ENCODE data around the gene KRT27. TPM values are rescaled to one million over a fixed set of nuclear protein-coding genes. Genes with fewer than 3 reads are reported as not detected.
"Not testable (repeated sequence)": the region's sequence is repeated elsewhere in the genome, so short reads cannot be mapped to it uniquely, and the experiment has no call there.

The KRT27 gene
- polyA plus RNA-seq, 10 donors = not detected

DNA sequence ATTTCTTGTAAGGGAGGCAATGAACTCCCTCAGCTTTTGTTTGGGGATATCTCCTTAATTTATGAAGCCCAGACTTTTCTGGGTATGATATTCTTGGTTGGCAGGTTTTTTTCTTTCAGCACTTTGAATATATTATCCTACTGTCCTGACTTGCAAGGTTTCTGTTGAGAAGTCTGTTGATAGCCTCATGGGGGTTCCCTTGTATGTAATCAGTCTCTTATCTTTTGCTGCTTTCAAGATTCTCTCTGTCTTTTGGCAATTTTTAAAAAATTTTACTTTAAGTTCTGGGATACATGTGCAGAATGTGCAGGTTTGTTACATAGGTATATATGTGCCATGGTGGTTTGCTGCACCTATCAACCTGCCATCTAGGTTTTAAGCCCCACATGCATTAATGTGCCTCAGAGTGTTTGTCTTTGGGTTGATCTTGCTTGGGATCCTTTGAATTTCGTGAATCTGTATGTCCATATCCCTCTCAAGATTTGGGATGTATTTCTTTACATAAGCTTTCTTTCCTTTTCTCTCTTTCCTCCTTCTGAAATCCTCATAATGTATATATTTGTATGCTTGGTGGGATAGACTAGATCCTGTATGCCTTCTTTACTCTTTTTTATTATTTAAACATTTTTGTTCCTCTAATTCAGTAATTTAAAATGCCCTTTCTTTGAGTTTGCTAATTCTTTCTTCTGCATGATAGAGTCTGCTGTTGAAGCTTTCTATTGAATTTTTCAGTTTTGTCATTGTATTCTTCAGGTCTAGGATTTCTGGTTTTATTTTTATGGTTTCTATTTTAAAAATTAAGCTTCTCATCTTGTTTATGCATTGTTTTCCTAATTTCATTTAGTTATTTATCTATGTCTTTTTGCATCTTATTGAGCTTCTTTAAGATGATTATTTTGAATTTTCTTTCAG lies 22.0 kb downstream of the KRT27 start:
- DNase-seq = no peak

DNA sequence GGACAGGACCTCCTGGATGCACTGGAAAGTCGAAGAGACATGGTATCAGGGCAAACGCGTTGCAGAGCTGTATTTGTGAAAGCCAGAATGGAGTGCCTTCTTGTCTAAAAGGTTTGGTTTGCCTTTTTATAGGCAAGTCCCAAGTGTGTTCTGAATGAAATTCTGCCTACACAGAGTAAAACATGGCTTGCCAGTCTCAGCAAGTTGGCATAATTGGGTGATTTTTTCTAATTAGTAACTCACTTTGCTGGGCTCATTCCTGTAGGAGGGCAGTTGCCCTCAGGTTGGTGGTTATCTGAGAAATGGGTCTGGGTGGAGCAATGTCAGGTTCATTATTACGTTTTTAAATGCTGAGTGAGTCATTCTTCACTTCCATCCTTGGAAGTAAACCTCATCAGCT lies 27.1 kb downstream of the KRT27 start, which contains the start of gene KRT25:
KRT25 (minus strand) TSS at position 101 of the 400 bp plus-strand sequence; CDS start at position 41, 60 bp downstream.
- DNase-seq = no peak

DNA sequence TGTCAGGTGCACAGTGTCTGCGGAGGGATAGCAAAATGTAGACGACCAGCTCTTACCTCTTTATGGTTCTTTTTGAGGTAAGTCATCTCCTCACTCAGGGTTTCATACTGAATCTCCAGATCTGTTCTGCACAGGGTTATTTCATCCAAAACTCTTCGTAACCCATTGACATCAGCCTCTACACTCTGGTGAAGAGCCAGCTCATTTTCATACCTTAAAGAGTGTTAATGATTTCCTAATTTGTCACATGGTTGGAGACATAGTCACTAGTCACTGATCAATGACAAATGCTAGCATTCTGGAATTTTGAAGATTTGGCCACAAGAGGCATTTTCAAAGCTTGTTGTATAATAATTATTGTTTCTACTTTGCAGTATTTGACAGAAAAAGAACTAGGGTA lies 28.5 kb downstream of the KRT27 start:
- DNase-seq = no peak

DNA sequence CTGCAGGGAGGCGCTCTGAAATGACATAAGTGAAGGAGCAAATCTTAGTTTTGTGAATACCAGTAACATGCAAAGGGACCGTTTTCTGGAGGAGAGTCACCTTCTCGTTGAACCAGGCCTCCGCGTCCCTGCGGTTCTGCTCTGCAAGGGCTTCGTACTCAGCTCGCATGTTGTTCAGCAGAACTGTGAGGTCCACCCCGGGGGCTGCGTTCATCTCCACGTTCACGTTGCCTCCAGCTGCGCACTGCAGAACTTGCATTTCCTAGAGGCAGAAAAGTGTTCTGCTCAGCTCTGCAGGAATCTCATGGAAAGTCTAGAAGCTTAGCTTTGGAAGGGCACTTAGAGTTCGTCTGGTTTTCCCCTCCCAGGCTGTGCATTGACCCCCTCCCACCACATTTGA lies 31.3 kb downstream of the KRT27 start:
- DNase-seq = no peak

DNA sequence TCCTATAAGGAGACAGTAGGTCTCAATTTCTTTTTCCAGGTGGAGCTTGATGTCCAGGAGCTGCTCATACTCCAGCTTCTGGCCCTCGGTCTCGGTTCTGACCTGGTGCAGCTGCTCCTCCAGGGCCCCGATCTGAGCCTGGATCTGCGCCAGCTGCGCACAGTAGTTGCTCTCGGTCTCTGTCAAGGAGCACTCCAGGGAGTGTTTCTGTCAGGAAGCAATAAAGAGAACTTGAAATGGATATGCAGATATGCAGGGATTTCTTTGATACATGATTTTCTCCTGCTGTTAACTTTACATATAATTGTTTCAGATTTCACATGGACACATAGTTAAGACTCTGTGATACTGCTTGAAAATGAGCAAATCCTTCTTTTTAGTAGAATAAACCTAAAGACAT lies 32.0 kb downstream of the KRT27 start:
- no peak for DNase-seq

DNA sequence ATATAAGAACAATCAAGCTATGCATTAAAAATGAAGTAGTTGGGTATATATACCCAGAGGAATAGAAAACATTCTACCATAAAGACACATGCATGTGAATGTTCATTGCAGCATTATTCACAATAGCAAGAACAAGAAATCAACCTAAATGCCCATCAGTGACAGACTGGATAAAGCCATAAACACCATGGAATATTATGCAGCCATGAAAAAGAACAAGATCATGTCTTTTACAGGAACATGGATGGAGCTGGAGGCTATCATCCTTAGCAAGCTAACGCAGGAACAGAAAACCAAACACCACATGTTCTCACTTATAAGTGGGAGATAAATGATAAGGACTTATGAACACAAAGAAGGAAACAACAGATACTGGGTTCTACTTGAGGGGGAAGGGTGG lies 33.7 kb downstream of the KRT27 start:
- DNase-seq = not testable (repeated sequence)

- DNase-seq = no peak
Observed at GRCh38 chr17:40738553-40738952, 43.8 kb downstream of the KRT27 start.

DNA sequence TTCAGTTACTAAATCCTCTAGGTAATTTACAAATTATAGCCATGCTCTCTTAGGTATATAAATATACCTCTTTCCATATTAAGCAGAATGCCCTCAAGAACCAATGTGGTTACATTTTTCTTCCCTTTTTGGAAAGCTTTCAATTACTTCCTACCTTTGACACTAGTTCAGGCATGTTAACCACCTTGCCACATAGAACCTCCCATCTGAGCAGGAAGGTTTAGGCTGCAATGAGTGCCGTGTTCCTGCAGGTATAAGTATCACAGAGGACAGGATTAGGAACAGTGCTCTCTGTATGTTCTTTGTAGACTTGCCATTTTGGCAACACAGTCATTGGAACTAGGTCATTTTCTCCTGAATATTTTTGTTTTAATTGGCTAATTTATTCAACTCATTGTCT lies 47.3 kb downstream of the KRT27 start:
- DNase-seq = no peak

DNA sequence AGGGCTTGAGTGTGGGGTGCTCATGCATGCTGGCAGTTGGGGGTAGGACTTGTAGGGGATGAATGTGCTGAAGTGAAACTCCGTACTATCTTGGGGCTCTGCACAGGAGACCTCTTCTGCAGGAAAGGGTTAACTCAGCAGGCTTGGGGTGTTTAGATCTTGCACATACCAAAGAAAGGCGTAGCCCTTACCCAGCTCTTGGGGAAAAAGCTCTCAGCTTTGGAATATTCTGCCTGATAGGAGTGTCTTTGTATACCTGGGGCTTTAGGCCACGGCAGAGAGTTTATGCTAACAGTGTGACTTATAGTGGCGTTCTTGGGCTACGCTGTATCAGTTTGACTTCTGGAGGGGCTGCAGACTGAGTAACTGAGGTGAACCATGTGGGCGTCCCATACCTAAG lies 48.3 kb downstream of the KRT27 start:
- DNase-seq = no peak

DNA sequence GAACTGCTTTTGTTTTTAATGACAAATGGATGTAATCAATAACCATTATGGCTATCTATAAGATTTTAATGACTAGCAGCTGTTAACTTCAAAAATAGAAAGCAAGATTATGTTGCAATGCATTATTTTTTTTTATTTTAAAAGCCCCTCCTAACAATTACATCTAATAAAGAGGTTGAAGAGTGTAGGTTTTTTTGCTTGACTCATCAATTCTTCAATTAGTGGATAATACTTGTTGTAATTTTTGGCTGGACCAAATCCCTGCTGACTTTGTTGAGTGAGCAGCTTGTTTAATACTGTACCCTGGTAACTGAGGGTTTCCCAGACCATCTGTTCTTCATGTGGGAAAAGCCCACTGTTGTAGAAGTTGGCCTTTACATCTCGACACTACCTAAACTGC lies 51.4 kb downstream of the KRT27 start:
- DNase-seq = no peak

- DNase-seq = no peak
Observed at GRCh38 chr17:40727447-40728231, 54.7 kb downstream of the KRT27 start.

DNA sequence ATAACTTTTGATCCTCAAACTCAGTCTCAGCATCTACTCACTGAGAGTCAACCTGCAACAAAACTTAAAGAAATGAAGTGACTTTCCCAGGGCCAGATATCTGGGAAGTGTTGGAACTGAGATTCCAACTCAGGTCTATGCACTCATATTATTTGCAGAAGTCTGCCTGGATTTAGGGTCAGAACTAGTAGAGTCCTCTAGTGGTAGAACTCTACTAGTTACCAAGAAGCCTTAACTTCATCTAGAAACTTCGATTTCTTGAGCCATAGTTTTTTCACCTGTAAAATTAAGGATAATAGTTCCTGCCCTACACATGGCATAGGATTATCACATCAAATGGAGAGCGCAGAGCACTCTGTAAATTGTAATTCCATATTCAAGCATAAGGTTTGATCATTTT lies 55.4 kb downstream of the KRT27 start:
- DNase-seq = no peak

Other genes starting within 250 kb of the KRT27 start
- gene CCR7, start 217.1 kb downstream of the KRT27 start, polyA plus RNA-seq (ENCODE audit: insufficient read length in 10 of 10) = 1 to 10 TPM in 2 of 10 donors, under 1 TPM in 8; 0.16 to 4.2 (median 0.36) TPM
- gene SMARCE1, start 134.7 kb downstream of the KRT27 start, polyA plus RNA-seq (ENCODE audit: insufficient read length in 10 of 10) = 100 to 1,000 TPM; 114 to 155 (median 127) TPM
- gene KRT222, start 117.4 kb downstream of the KRT27 start, polyA plus RNA-seq (ENCODE audit: insufficient read length in 10 of 10) = under 1 TPM in 9 of 10 donors, not detected in 1; 0.07 to 0.67 (median 0.23) TPM
- gene KRT24, start 78.8 kb downstream of the KRT27 start, polyA plus RNA-seq (ENCODE audit: insufficient read length in 10 of 10) = under 1 TPM in 1 of 10 donors, not detected in 9; 0.11 TPM
- gene KRT25, start 27.2 kb downstream of the KRT27 start, polyA plus RNA-seq (ENCODE audit: insufficient read length in 10 of 10) = under 1 TPM in 2 of 10 donors, not detected in 8; 0.18 to 0.38 TPM
- gene KRT26, start 10.3 kb downstream of the KRT27 start, polyA plus RNA-seq (ENCODE audit: insufficient read length in 10 of 10) = not detected
- gene KRT28, start 17.4 kb upstream of the KRT27 start, polyA plus RNA-seq (ENCODE audit: insufficient read length in 10 of 10) = under 1 TPM in 1 of 10 donors, not detected in 9; 0.15 TPM
- 100 to 1,000 TPM in 2 of 10 donors, 10 to 100 TPM in 8; 31.8 to 603 (median 39.3) TPM for gene KRT10, start 40.1 kb upstream of the KRT27 start, polyA plus RNA-seq (ENCODE audit: insufficient read length in 10 of 10)
- gene KRT12, start 84.7 kb upstream of the KRT27 start, polyA plus RNA-seq (ENCODE audit: insufficient read length in 10 of 10) = under 1 TPM in 7 of 10 donors, not detected in 3; 0.08 to 0.76 (median 0.27) TPM
- under 1 TPM in 4 of 10 donors, not detected in 6; 0.13 to 0.24 (median 0.21) TPM for gene KRT20, start 102.7 kb upstream of the KRT27 start, polyA plus RNA-seq (ENCODE audit: insufficient read length in 10 of 10)
- gene KRT23, start 155.1 kb upstream of the KRT27 start, polyA plus RNA-seq (ENCODE audit: insufficient read length in 10 of 10) = 1 to 10 TPM in 2 of 10 donors, under 1 TPM in 5, not detected in 3; 0.16 to 2.7 (median 0.22) TPM
- 1 to 10 TPM; 2.9 to 9.6 (median 5.2) TPM for gene KRT39, start 184.4 kb upstream of the KRT27 start, polyA plus RNA-seq (ENCODE audit: insufficient read length in 10 of 10)
- gene KRT40, start 201.8 kb upstream of the KRT27 start, polyA plus RNA-seq (ENCODE audit: insufficient read length in 10 of 10) = 10 to 100 TPM in 6 of 10 donors, 1 to 10 TPM in 4; 3.5 to 18.2 (median 10.4) TPM
- gene KRTAP3-3, start 211.6 kb upstream of the KRT27 start, polyA plus RNA-seq (ENCODE audit: insufficient read length in 10 of 10) = not detected
- gene KRTAP3-2, start 217.4 kb upstream of the KRT27 start, polyA plus RNA-seq (ENCODE audit: insufficient read length in 10 of 10) = under 1 TPM in 9 of 10 donors, not detected in 1; 0.29 to 0.91 (median 0.58) TPM
- gene KRTAP3-1, start 226.6 kb upstream of the KRT27 start, polyA plus RNA-seq (ENCODE audit: insufficient read length in 10 of 10) = not detected
- not detected for gene KRTAP1-5, start 244.7 kb upstream of the KRT27 start, polyA plus RNA-seq (ENCODE audit: insufficient read length in 10 of 10)
- gene KRTAP1-4, start 247.6 kb upstream of the KRT27 start, polyA plus RNA-seq (ENCODE audit: insufficient read length in 10 of 10) = not detected